Transverse colon (tissue), 4 donors: ENCODE data around the gene NAA30. TPM values are rescaled to one million over a fixed set of nuclear protein-coding genes. Genes with fewer than 3 reads are reported as not detected.

Source experiments
- DNase-seq: peaks from one replicate; pipeline ENCODE4 v3.0.0-alpha.2; 2019
- H3K27ac ChIP-seq, 4 donors: fragments of 200-600 bp; sonication (generic); 2 replicates each; pipeline ENCODE4 v1.5.1; 2016 to 2018; ENCODE audit warnings: inconsistent platforms in 4 of 4
- H3K27me3 ChIP-seq: fragments of 200-600 bp; sonication (generic); 2 replicates; pipeline ENCODE4 v1.5.1; 2017; ENCODE audit warnings: inconsistent platforms
- H3K36me3 ChIP-seq, 4 donors: fragments of 200-600 bp; sonication (generic); 2 replicates each; pipeline ENCODE4 v1.5.1; 2017 to 2019; ENCODE audit warnings: inconsistent platforms in 4 of 4
- H3K4me1 ChIP-seq, 4 donors: fragments of 200-600 bp; sonication (generic); 2 replicates each; pipeline ENCODE4 v1.5.1; 2017 to 2020; ENCODE audit warnings: inconsistent platforms in 4 of 4
- H3K4me3 ChIP-seq, 4 donors: fragments of 200-600 bp; sonication (generic); 1 replicate in 1 of 4; 2 replicates in 3 of 4; pipeline versions ENCODE4 v1.5.1 to v1.6.1; 2017 to 2019; ENCODE audit warnings: inconsistent platforms in 4 of 4
- H3K9me3 ChIP-seq, 2 donors: fragments of 200-600 bp; sonication (generic); 2 replicates each; pipeline ENCODE4 v1.5.1; 2017 to 2019; ENCODE audit warnings: inconsistent platforms in 2 of 2
- CTCF ChIP-seq, 5 experiments: fragments of 200-600 bp in 3 of 5; fragments of 450-650 bp in 2 of 5; sonication (generic) in 3 of 5; IDR thresholded peaks; 1 replicate in 2 of 5; 2 replicates in 3 of 5; pipeline ENCODE4 v1.5.1; 2016 to 2017; ENCODE audit warnings: antibody characterized with exemption in 5 of 5, inconsistent platforms in 3 of 5, mild to moderate bottlenecking in 2 of 5, moderate library complexity in 1 of 5
- EP300 ChIP-seq: sonication (generic); formaldehyde crosslinking; IDR thresholded peaks from one replicate; pipeline ENCODE4 v1.6.1; 2017; ENCODE audit warnings: antibody characterized with exemption, low read depth
- POLR2A ChIP-seq: fragments of 450-650 bp; IDR thresholded peaks from one replicate; pipeline ENCODE4 v1.6.1; 2016; ENCODE audit warnings: antibody characterized with exemption, mild to moderate bottlenecking, moderate library complexity
- POLR2AphosphoS5 ChIP-seq, 3 donors: sonication (generic); formaldehyde crosslinking; IDR thresholded peaks; one replicate each; pipeline ENCODE4 v1.6.1; 2016; ENCODE audit warnings: antibody characterized with exemption in 3 of 3
- WGBS, 2 donors: methylation state at CpG; one replicate each; pipeline ENCODE4 v1.1.5; 2018; ENCODE audit warnings: low coverage in 1 of 2; 5-methylcytosine and 5-hydroxymethylcytosine counted together
- in situ Hi-C, 4 donors: fragments of 200-750 bp; cut with MboI; loops; one replicate each; pipeline versions ENCODE4 v1.15.0 to v1.15.1; 2017; ENCODE audit warnings: low sequenced_read_pairs in 3 of 4, low pct_ligation_motif_present in 1 of 4, low pct_unique_long_range_greater_than_20kb in 1 of 4
- intact Hi-C: fragments of 100-400 bp; cut with DNase I; formaldehyde crosslinking; loops from one replicate; pipeline ENCODE4 v1.15.1; 2023; ENCODE audit warnings: low total_unique reads
- total RNA-seq, 4 donors: library from RNA; depleted of rRNA; stranded (reverse); fragments of >200 nt; gene quantifications; one replicate each; pipeline ENCODE4 v1.1.0, GENCODE V29; 2016

NAA30 gene
- total RNA-seq, 4 donors from 2014 or later: 4.4 to 16.5 (median 12.0) TPM

DNA sequence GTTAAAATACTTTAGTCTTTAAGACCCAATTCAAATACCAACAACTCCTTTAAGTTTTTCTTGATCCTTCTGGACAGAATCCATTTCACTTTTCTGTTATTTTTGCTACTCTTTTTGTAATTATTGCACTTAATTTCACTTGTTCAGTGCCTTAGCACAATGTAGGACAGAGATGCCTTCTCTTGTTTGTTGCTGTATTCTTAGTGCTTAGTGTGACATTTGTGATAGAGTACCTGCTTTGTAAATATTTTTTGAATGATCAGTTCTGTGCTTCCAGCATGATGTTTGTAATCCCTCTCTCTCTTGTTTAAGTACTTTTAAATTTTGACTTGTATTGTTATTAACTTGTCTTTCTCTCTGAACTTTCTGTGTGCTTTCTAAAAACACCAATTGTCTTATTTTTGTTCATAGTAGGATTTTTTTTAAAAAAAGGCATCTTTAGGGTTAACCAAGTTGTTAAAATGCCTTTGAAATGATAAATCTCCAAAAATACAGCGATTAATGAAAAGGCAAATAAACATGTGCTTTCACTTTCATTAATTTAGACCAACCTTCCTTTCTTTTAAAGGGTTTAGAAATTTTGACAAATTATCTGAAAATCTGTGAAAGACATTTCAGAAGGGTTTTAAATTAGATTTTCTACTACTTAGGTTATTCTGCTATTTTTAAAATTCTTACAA, 11.9 kb downstream of the NAA30 start:
- H3K4me3 ChIP-seq: no peak overlapping the region
- in situ Hi-C loops: no loop called here

DNA sequence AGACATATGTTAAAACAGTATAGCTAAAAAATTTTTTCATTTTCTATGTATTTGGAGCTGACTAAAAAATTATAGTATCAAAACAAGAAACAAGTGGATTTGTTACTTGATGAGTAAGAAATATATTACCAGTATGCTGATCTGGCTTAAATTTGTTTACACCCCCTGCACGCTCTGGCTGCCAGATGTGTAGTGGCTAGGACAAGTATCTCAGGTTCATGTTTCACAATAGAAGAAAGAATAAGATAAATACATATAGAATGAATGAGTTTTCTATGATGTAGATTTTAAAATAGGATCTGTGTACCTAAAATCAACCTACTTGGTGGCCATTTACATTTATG, 13.1 kb downstream of the NAA30 start:
- no peak overlapping the region for H3K4me3 ChIP-seq
- H3K9me3 ChIP-seq: no peaks in the 10 kb centered on the region
- in situ Hi-C loops: no loop called here
- DNase-seq: no peak
- H3K36me3 ChIP-seq: peaks cover 0 to 18% (median 8%) of the 10 kb centered on the region in 4 donors
- TF ChIP-seq POLR2A (no peak), POLR2AphosphoS5 (IDR thresholded peaks at IDR 0.05) (no peak), CTCF (IDR thresholded peaks at IDR 0.05) (no peak), EP300 (no peak)
- no peak overlapping the region for H3K27ac ChIP-seq
- H3K4me1 ChIP-seq: peaks cover 0 to 13% (median 5%) of the 10 kb centered on the region in 4 donors
- intact Hi-C loops: no loop called here
- 98 to 100% methylated on average over 1 of the region's 1 CpG for WGBS, 2 donors
- no peaks in the 10 kb centered on the region for H3K27me3 ChIP-seq

More for the DNA sequence above, 11.9 kb downstream of the NAA30 start:
- TF ChIP-seq POLR2AphosphoS5 (IDR thresholded peaks at IDR 0.05): no peak
- TF ChIP-seq EP300: no peak
- no peak for TF ChIP-seq CTCF (IDR thresholded peaks at IDR 0.05)
- TF ChIP-seq POLR2A: no peak
- DNase-seq: no peak
- H3K27me3 ChIP-seq: no peaks in the 10 kb centered on the region
- H3K27ac ChIP-seq: no peak overlapping the region
- intact Hi-C loops: no loop called here
- no peaks in the 10 kb centered on the region for H3K9me3 ChIP-seq
- peaks cover 0 to 23% (median 9%) of the 10 kb centered on the region in 4 donors for H3K36me3 ChIP-seq
- WGBS, 2 donors: 63 to 81% methylated on average over 1 of the region's 1 CpG
- H3K4me1 ChIP-seq: peaks cover 0 to 13% (median 5%) of the 10 kb centered on the region in 4 donors

GRCh38 chr14:57405562-57405961, 15.2 kb downstream of the NAA30 start:
- H3K9me3 ChIP-seq: no peaks in the 10 kb centered on the region
- intact Hi-C loops (no loop called here), in situ Hi-C loops (no loop called here)
- no peak overlapping the region for H3K27ac ChIP-seq
- H3K4me3 ChIP-seq: no peak overlapping the region
- no peak for DNase-seq
- TF ChIP-seq EP300 (no peak), POLR2AphosphoS5 (IDR thresholded peaks at IDR 0.05) (no peak), CTCF (IDR thresholded peaks at IDR 0.05) (no peak)
- peaks cover 0 to 13% (median 5%) of the 10 kb centered on the region in 4 donors for H3K4me1 ChIP-seq
- H3K27me3 ChIP-seq: no peaks in the 10 kb centered on the region
- peaks cover 0 to 18% (median 5%) of the 10 kb centered on the region in 4 donors for H3K36me3 ChIP-seq
- WGBS, 2 donors: 89 to 100% methylated on average over 1 to 2 of the region's 2 CpGs

- in situ Hi-C loops: no loop called here
- H3K4me1 ChIP-seq: no peaks in the 10 kb centered on the region
- intact Hi-C loops: no loop called here
- WGBS, 2 donors: 89 to 92% methylated on average over 2 of the region's 2 CpGs
- H3K36me3 ChIP-seq: peaks cover 0 to 18% (median 4%) of the 10 kb centered on the region in 4 donors
- TF ChIP-seq EP300: no peak
- no peak for TF ChIP-seq POLR2AphosphoS5 (IDR thresholded peaks at IDR 0.05)
- no peak for TF ChIP-seq POLR2A
- no peak for TF ChIP-seq CTCF (IDR thresholded peaks at IDR 0.05)
- H3K4me3 ChIP-seq: no peak overlapping the region
- H3K9me3 ChIP-seq: no peaks in the 10 kb centered on the region
- no peak overlapping the region for H3K27ac ChIP-seq
- DNase-seq: no peak
- H3K27me3 ChIP-seq: no peaks in the 10 kb centered on the region
Measured at GRCh38 chr14:57408037-57408436, 17.7 kb downstream of the NAA30 start.
